IPS DF 19.7 (cell line): ENCODE measurements around the gene WDR73.
"Not testable (repeated sequence)": the region's sequence is repeated elsewhere in the genome, so short reads cannot be mapped to it uniquely, and the experiment has no call there.

ENCODE experiments used
- DNase-seq: peaks from one replicate; pipeline ENCODE4 v3.0.0-alpha.2; 2013; ENCODE audit warnings: low read depth, low spot score

Gene WDR73

GRCh38 chr15:84658080-84658787 is 4.2 kb upstream of the WDR73 start, which contains the start of gene NMB:
NMB (minus strand) TSS chr15:84658199; CDS start chr15:84658152, 47 bp downstream.
- peak; percentile 52 for DNase-seq

DNA sequence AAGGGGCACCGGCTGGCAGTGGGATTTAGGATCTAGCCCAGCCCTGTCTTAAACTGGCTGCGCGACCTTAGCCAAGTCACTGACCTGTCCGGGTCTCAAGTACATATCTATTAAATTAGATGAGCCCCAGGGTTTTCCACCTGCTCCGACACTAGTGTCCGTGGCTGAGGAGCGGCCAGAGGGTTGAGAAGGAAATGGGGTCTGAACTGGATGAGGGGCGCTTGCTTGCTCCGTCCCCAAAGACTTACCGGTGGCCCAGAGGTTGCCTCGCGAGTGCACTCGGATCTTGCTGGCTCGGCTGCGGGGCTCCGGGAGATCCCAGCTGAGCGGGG is 3.6 kb upstream of the WDR73 start:
- DNase-seq, result no peak

DNA sequence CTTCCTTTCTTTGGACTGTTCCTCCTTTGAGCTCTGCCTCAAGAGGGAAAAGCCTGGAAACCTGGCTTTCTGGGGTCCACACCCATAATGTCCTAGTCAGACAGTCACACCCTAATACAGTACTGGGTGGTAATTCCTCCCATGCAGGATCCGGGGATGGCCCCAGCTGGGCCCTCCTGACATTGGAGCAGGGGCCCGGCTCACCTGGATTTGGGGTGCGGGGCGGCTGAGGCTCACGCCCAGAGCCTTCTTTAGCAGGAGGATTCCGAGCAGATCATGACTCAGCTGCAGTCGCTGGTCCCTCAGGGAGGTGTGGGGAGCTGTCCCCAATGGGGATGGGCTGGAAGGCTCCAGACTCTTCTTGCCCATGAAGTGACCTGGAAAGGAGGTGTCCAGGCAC is 2.9 kb upstream of the WDR73 start:
- DNase-seq, result no peak

DNA sequence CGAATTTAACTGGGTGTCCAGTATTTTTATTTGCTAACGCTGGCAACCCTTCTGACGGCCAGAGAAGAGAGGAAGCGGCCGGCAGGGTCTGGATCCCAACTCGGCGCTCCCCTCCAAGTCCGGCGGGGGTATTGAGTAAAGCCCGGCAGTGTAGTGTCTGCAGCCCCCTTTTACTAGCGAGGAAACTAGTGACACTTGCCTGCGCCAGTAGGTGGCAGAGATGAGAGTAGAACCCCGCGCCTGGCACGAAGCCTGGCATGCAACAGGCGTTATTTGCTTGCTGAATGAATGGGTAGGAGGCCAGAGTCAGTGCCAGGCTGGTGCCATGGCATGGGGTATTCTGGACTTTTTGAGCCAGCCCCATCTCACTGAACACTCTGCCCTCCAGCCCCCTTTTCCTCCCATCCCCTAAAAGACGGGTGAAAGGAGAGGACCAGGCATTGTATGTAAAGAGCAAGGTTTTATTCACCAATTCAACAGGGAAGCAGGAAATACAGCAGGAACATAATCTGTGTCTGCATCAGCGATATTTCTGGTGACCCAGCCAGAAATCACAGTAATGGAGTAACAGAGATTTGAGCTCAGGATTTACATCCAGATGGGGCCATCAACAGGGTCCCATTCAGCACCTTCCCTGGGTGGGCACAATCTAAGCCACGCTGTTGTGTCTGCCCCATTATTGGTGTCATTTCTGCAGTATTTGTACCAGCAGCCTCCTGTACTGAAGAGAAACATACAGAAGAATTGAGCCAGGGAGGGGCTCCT is 788 bp upstream of the WDR73 start:
- peak; percentile 42 for DNase-seq

GRCh38 chr15:84653584-84653909 is 536 bp downstream of the WDR73 start:
- no peak for DNase-seq

DNA sequence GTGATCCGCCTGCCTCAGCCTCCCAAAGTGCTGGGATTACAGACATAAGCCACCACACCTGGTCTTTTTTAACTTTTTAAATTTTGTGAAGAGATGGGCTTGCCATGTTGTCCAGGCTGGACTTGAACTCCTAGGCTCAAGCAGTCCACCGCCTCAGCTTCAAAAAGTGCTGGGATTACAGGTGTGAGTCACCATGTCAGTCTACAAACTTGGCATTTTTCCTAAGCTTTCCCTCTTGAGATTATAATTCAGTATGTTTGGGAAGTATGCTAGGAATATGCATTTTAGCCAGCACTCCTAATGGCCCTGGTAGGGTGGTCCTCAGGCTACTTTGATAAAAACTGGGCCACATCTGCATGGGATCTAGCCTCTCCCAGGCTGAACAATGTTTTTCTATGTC is 4.4 kb downstream of the WDR73 start:
- DNase-seq, result no peak

DNA sequence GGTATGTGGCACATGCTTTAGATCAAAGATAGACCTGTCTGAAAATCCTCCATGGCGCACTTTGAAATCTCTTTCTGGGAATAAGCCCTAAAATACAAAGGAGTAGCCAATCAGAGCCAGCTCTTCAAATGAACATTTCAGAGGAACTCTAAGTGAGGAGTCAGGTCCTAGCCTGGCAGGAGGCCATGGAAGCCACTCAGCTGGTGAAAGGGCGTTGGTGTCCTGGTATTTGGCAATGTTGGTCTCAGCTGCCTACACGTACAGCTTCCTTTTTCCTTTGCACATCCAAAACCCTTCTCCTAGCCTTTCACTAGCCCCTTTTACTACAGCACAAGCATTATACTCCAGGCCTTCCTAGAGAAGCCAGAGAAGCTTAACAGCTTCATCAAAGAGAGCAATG is 5.5 kb downstream of the WDR73 start:
- no peak for DNase-seq

DNA sequence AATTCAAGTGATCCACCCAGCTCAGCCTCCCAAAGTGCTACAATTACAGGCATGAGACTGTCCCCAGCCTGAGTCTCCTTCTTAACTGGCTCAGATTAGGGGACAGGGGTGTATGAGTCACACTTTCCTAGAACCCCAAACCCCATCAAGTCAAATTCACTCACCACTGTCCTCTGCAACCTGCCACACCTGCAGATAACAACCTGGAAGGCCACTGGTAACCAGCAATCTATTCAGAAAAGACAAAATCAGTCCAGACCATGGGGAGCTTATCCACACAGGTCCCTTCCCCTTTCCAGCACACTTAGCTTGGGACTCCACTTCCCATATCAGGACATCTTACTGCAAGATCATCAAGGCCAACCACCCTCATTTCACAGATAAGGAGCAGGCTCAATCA is 6.4 kb downstream of the WDR73 start:
- DNase-seq, result no peak

DNA sequence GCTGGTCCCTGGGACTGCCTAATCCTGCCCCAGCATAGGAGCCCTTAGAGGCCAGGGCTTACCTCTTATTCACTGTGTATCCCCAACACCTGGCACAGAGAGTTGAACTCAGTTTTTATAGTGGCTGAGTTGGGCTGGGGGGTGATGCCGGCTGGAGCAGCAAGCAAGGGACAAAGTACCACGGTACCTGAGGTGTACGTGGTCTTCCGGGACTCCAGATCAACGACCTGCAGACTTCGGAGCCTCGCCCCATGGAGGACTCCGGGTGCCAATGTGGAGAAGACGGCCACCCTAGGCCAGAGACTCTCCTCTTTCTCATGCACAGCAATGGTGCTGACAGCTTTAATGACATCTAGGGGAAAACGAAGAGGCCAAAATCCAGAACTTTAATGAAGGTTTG is 8.1 kb downstream of the WDR73 start:
- no peak for DNase-seq

DNA sequence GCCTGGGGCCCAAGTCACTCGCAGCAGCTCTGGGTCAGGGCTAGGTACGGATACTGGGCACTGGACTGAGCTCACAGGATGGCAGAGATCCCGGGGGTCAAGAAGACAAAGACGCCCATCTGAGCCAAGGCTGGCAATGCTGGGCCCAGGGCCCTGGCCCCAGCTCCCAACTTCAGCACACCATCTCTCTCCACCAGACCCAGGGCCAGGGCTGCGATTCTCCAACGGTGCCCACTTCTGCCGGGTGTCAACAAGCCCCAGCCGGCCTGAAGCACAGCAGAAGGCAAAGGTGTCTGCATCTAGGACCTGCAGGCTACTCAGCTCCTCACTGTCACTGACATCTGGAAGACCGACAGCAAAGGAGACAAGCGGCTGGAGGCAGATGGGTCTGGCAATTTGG is 8.6 kb downstream of the WDR73 start:
- DNase-seq, result no peak

DNA sequence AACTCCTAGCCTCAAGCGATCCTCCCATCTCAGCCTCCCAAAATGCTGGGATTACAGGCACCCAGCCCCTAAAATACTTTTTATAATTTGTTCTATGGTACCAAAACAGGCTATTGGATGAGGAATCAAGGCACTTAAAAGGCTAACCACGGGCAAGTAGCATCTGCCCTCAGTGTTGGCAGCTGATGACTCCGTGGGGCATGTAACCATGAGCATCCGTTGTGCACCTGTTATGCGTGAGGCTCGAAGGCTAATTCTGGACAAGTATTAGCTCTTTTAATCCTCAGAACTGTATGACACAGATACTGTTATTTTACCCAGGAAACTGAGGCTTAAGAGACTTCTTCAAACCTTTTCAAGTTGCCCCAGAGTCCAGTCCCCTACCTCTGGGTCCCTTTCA is 10.2 kb downstream of the WDR73 start:
- DNase-seq, result no peak

GRCh38 chr15:84642640-84643039 is 11.4 kb downstream of the WDR73 start:
- DNase-seq, result not testable (repeated sequence)

- DNase-seq, result not testable (repeated sequence)
These were observed 12.2 kb downstream of the WDR73 start for GRCh38 chr15:84641871-84642270.

GRCh38 chr15:84638103-84638502 is 16.0 kb downstream of the WDR73 start:
- DNase-seq, result no peak

DNA sequence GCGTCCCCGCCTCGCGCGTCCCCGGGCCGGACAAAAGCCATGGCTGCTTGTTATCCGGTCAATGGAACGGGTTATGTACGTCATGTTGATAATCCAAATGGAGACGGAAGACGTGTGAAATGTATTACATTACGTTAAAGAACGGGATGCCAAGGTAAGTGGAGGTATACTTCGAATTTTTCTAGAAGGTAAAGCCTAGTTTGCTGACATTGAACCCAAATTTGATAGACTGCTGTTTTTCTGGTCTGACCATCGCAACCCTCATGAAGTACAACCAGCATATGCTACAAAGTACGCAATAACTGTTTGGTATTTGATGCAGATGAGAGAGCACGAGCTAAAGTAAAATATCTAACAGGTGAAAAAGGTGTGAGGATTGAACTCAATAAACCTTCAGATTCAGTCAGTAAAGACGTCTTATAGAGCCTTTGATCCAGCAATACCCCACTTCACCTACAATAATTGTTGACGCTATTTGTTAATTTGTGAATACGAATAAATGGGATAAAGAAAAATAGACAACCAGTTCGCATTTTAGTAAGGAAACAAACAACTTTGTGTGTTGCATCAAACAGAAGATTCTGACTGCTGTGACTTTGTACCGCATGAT is 19.8 kb downstream of the WDR73 start:
- no peak for DNase-seq

- no peak for DNase-seq
These were observed 20.5 kb downstream of the WDR73 start for GRCh38 chr15:84633311-84634227.

DNA sequence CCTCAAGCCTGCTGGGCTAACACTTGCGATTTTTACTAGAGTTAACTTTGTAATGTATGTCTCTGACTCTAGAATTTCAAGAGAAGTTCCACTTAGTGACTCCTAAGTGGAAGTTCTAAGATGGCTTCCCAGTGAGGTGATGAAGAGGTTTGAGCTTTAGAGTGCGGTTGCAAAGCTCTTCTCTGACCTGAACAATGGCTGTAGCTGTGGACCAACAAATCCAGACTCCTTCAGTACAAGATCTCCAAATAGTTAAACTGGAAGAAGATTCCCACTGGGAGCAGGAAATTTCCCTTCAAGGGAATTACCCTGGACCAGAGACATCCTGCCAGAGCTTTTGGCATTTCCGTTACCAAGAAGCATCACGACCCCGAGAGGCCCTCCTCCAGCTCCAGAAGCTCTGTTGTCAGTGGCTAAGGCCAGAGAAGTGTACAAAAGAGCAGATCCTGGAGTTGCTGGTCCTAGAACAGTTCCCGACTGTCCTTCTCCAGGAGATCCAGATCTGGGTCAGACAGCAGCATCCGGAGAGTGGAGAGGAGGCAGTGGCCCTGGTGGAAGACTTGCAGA is 22.3 kb downstream of the WDR73 start:
- no peak for DNase-seq

DNA sequence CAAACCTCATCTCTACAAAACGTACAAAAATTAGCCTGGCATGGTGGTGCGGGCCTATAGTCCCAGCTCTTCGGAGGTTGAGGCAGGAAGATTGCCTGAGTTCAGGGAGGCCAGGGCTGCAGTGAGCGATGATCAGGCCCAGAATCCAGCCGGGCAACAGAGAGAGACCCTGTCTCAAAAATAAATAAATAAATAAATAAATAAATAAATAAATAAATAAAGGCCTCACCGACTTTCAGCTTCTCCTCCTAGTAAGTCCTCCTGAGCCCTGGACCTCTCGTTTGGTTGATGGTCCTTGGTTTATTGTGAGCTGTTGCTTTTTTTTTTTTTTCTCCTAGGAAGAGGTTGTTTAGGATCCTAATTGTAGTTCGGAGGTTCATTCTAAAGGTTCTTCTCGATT is 25.1 kb downstream of the WDR73 start:
- no peak for DNase-seq

- DNase-seq, result no peak
These were observed 29.0 kb downstream of the WDR73 start for GRCh38 chr15:84625123-84625522.

GRCh38 chr15:84624359-84624758 is 29.7 kb downstream of the WDR73 start:
- DNase-seq, result no peak

DNA sequence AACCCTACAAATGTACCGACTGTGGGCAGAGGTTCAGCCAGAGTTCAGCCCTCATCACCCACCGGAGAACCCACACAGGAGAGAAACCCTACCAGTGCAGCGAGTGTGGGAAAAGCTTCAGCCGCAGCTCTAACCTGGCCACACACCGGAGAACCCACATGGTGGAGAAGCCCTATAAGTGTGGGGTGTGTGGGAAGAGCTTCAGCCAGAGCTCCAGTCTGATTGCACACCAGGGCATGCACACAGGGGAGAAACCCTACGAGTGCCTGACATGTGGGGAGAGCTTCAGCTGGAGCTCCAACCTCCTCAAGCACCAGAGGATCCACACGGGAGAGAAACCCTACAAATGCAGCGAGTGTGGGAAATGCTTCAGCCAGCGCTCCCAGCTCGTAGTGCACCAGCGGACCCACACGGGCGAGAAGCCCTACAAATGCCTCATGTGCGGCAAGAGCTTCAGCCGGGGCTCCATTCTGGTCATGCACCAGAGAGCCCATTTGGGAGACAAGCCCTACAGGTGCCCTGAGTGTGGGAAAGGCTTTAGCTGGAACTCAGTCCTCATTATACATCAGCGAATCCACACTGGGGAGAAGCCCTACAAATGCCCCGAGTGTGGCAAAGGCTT is 32.6 kb downstream of the WDR73 start:
- no peak for DNase-seq
